Mammary epithelial cell (primary cell): ENCODE data around the gene UBE2E1.

Experiments
- CTCF ChIP-seq, 2 donors: IDR thresholded peaks in 1 of 2; conservative IDR thresholded peaks in 1 of 2; 2 replicates each; pipeline ENCODE4 v1.5.1; 2011 to 2012; ENCODE audit warnings: inconsistent platforms in 2 of 2, low read length in 2 of 2, mild to moderate bottlenecking in 2 of 2, control low read depth in 1 of 2, low read depth in 1 of 2; ENCODE audit not compliant: insufficient read depth in 1 of 2; ENCODE audit errors: extremely low read depth in 1 of 2
- EZH2 ChIP-seq: IDR thresholded peaks from 2 replicates; pipeline ENCODE4 v1.6.1; 2012; ENCODE audit warnings: low read length, inconsistent platforms, borderline replicate concordance

GRCh38 chr3:23762214-23762613 lies 43.5 kb upstream of the UBE2E1 start:
- TF ChIP-seq CTCF (conservative IDR thresholded peaks at IDR 0.05 in 1 of 2, IDR thresholded peaks at IDR 0.05 in 1 of 2; ENCODE audit: extremely low read depth in 1 of 2, insufficient read depth in 1 of 2, low read depth in 1 of 2, low read length in 2 of 2) (no peak), EZH2 (no peak)
